Activated CD4-positive, alpha-beta memory T cell treated with anti-CD3 and anti-CD28 coated beads, Interleukin-2, amount 10 ng/mL, durations not matched to agents 7 days and 5 days (primary cell): Measurements from ENCODE around the gene ROGDI. TPM values are rescaled to one million over a fixed set of nuclear protein-coding genes. Genes with fewer than 3 reads are reported as not detected.

Source experiments
- CTCF ChIA-PET: fragments of 350-600 bp; sonication (Branson Sonifier 250); formaldehyde crosslinking; loops from one replicate; lab custom pipeline; 2021; ENCODE audit warnings: antibody characterized with exemption, inconsistent platforms; lab: Charles Lee
- POLR2A ChIA-PET: fragments of 350-600 bp; sonication (Branson Sonifier 250); formaldehyde crosslinking; loops from one replicate; lab custom pipeline; 2021; ENCODE audit warnings: antibody characterized with exemption; lab: Charles Lee
- DNase-seq: peaks from one replicate; pipeline ENCODE4 v3.0.0-alpha.2; 2020
- H3K27ac Mint-ChIP-seq: one replicate; pipeline ENCODE4 v1.8.0; 2021; ENCODE audit warnings: mild to moderate bottlenecking, mixed read lengths
- H3K27me3 Mint-ChIP-seq: one replicate; pipeline ENCODE4 v1.8.0; 2021; ENCODE audit warnings: mixed read lengths
- H3K36me3 Mint-ChIP-seq: one replicate; pipeline ENCODE4 v1.8.0; 2021; ENCODE audit warnings: low read depth, mixed read lengths
- H3K4me1 Mint-ChIP-seq: one replicate; pipeline ENCODE4 v1.8.0; 2021; ENCODE audit warnings: mixed read lengths
- H3K4me3 Mint-ChIP-seq: one replicate; pipeline ENCODE4 v1.8.0; 2021; ENCODE audit warnings: mild to moderate bottlenecking, mixed read lengths
- H3K9me3 Mint-ChIP-seq: one replicate; pipeline ENCODE4 v1.8.0; 2021; ENCODE audit warnings: mixed read lengths
- total RNA-seq, 2 experiments: library from RNA; stranded (reverse); gene quantifications; one replicate each; pipeline ENCODE4 v1.2.3, GENCODE V29; 2021

Gene ROGDI
- total RNA-seq, 2 experiments from 2014 or later = 5.9 to 6.9 TPM

- Mint-ChIP-seq H3K27me3 (no peaks in the 10 kb centered on the region), H3K27ac (no peak overlapping the region), H3K4me1 (no peaks in the 10 kb centered on the region), H3K9me3 (no peaks in the 10 kb centered on the region), H3K4me3 (no peak overlapping the region), H3K36me3 (peaks cover 49% of the 10 kb centered on the region)
- ChIA-PET CTCF (interaction anchor here (0.7 kb wide), 1 partner anchor 19 kb away, joined by 3 read pairs; no protein-coding TSS in a partner anchor), POLR2A (interaction anchor here (1.0 kb wide), 1 partner anchor 8 kb away, joined by 3 read pairs; no protein-coding TSS in a partner anchor)
- DNase-seq = no peak
These were observed 8.8 kb upstream of the ROGDI start for GRCh38 chr16:4811242-4811641.

GRCh38 chr16:4806280-4806679 is 3.8 kb upstream of the ROGDI start:
- ChIA-PET POLR2A (no interaction called here), CTCF (interaction anchor here (0.7 kb wide), 1 partner anchor 40 kb away, joined by 3 read pairs; no protein-coding TSS in a partner anchor)
- Mint-ChIP-seq H3K36me3 (peaks cover 33% of the 10 kb centered on the region), H3K27ac (no peak overlapping the region), H3K9me3 (no peaks in the 10 kb centered on the region), H3K27me3 (no peaks in the 10 kb centered on the region), H3K4me3 (no peak overlapping the region), H3K4me1 (peaks cover 15% of the 10 kb centered on the region)
- no peak for DNase-seq

GRCh38 chr16:4805231-4805630 is 2.8 kb upstream of the ROGDI start:
- no peak for DNase-seq
- ChIA-PET CTCF (no interaction called here), POLR2A (no interaction called here)
- Mint-ChIP-seq H3K4me1 (peaks cover 23% of the 10 kb centered on the region), H3K27ac (no peak overlapping the region), H3K9me3 (no peaks in the 10 kb centered on the region), H3K27me3 (no peaks in the 10 kb centered on the region), H3K4me3 (no peak overlapping the region), H3K36me3 (peaks cover 27% of the 10 kb centered on the region)

GRCh38 chr16:4803898-4804762 is 1.7 kb upstream of the ROGDI start:
- ChIA-PET POLR2A (interaction anchor here (1.2 to 1.5 kb wide), 4 partner anchors 7 to 230 kb away, joined by 3 to 8 read pairs (median 4); partner anchors contain the start of genes ANKS3, DNAAF8 and NAGPA), CTCF (interaction anchor here (1.5 kb wide), 1 partner anchor 187 kb away, joined by 3 read pairs; no protein-coding TSS in a partner anchor)
- H3K4me3 Mint-ChIP-seq = peak overlapping the region; percentile 37

GRCh38 chr16:4803401-4803844 is 990 bp upstream of the ROGDI start:
- no peak for DNase-seq
- no peaks in the 10 kb centered on the region for H3K9me3 Mint-ChIP-seq
- H3K27me3 Mint-ChIP-seq = no peaks in the 10 kb centered on the region
- POLR2A ChIA-PET = interaction anchor here (0.7 to 1.5 kb wide), 8 partner anchors 8 to 231 kb away, joined by 3 to 8 read pairs (median 4); partner anchors contain the start of genes ANKS3, DNAAF8, GLYR1 and MGRN1
- CTCF ChIA-PET = interaction anchor here (1.5 to 1.9 kb wide), 2 partner anchors 69 to 186 kb away, joined by 3 to 8 read pairs; partner anchors contain the start of genes ANKS3 and DNAAF8
- peaks cover 23% of the 10 kb centered on the region for H3K36me3 Mint-ChIP-seq
- peak overlapping the region; percentile 16 for H3K27ac Mint-ChIP-seq
- H3K4me1 Mint-ChIP-seq = peaks cover 23% of the 10 kb centered on the region
- H3K4me3 Mint-ChIP-seq = peak overlapping the region; percentile 79

More at GRCh38 chr16:4803898-4804762, 1.7 kb upstream of the ROGDI start:
- Mint-ChIP-seq H3K4me1 (peaks cover 23% of the 10 kb centered on the region), H3K27ac (no peak overlapping the region), H3K27me3 (no peaks in the 10 kb centered on the region), H3K9me3 (no peaks in the 10 kb centered on the region), H3K36me3 (peaks cover 27% of the 10 kb centered on the region)
- no peak for DNase-seq

- Mint-ChIP-seq H3K27ac (peak overlapping the region; percentile 61), H3K4me3 (peak overlapping the region; percentile 79), H3K9me3 (no peaks in the 10 kb centered on the region), H3K4me1 (peaks cover 23% of the 10 kb centered on the region), H3K27me3 (no peaks in the 10 kb centered on the region), H3K36me3 (peaks cover 22% of the 10 kb centered on the region)
- peak; percentile 89 for DNase-seq
- POLR2A ChIA-PET = interaction anchor here (0.7 to 1.6 kb wide), 13 partner anchors 8 to 264 kb away, joined by 3 to 8 read pairs (median 3); partner anchors contain the start of genes ANKS3, CDIP1, DNAAF8 and GLYR1
- CTCF ChIA-PET = interaction anchor here (0.6 to 1.9 kb wide), 5 partner anchors 39 to 297 kb away, joined by 3 to 9 read pairs (median 4); partner anchors contain the start of genes ANKS3, DNAAF8 and MGRN1
These were observed 340 bp upstream of the ROGDI start for GRCh38 chr16:4802659-4803287.

- H3K4me1 Mint-ChIP-seq = peaks cover 23% of the 10 kb centered on the region
- H3K9me3 Mint-ChIP-seq = no peaks in the 10 kb centered on the region
- H3K27me3 Mint-ChIP-seq = no peaks in the 10 kb centered on the region
- ChIA-PET POLR2A (interaction anchor here (1.3 to 1.7 kb wide), 5 partner anchors 32 to 262 kb away, joined by 3 to 6 read pairs (median 4); partner anchors contain the start of genes CDIP1 and MGRN1), CTCF (interaction anchor here (0.5 to 1.9 kb wide), 3 partner anchors 67 to 177 kb away, joined by 4 to 9 read pairs (median 8); partner anchors contain the start of genes ANKS3, DNAAF8 and MGRN1)
- peak overlapping the region; percentile 61 for H3K27ac Mint-ChIP-seq
- no peak for DNase-seq
- H3K4me3 Mint-ChIP-seq = peak overlapping the region; percentile 76
- H3K36me3 Mint-ChIP-seq = peaks cover 15% of the 10 kb centered on the region
These were observed 1.1 kb downstream of the ROGDI start for GRCh38 chr16:4801051-4801961.

DNA sequence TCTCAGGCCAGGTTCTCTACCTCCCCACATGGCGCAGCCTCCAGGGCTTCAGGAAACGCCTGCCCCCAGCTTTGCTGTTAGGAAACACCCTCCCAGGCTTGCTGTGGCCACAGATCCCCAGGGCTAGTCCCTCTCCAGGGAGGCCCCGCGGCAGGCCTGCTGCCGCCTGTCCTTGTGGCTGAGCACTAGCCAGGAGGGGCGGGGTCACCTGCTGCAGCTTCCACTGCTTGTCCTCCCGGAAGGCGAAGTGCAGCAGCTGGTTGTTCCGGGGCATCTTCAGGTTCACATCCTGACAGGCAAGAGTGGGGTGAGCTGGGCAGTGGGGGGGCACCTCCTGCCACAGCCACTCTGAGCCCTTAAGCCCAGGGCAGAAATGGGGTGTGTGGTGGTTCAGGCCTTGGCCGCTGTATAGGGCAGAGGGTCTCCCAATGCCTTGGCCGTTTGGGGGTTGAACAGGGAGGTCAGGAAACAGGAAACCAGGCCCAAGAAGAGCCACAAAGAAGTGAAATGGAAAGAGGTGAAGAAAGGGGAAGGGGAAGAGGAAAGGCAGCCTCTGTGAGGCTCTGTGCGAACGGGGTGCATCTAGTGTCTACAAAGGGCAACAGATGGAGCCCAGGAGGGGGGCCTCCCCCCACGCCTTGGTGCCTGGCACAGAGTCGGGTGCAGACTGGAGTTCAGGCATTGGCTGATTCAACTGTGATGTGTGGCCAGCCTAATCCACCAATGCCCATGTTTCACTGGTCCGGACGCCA is 2.0 kb downstream of the ROGDI start:
- Mint-ChIP-seq H3K4me1 (peaks cover 23% of the 10 kb centered on the region), H3K27me3 (no peaks in the 10 kb centered on the region), H3K9me3 (no peaks in the 10 kb centered on the region), H3K27ac (peak overlapping the region; percentile 57), H3K36me3 (peaks cover 12% of the 10 kb centered on the region), H3K4me3 (peak overlapping the region; percentile 53)
- DNase-seq = no peak
- ChIA-PET POLR2A (interaction anchor here (1.7 kb wide), 1 partner anchor 31 kb away, joined by 6 read pairs; no protein-coding TSS in a partner anchor), CTCF (no interaction called here)

DNA sequence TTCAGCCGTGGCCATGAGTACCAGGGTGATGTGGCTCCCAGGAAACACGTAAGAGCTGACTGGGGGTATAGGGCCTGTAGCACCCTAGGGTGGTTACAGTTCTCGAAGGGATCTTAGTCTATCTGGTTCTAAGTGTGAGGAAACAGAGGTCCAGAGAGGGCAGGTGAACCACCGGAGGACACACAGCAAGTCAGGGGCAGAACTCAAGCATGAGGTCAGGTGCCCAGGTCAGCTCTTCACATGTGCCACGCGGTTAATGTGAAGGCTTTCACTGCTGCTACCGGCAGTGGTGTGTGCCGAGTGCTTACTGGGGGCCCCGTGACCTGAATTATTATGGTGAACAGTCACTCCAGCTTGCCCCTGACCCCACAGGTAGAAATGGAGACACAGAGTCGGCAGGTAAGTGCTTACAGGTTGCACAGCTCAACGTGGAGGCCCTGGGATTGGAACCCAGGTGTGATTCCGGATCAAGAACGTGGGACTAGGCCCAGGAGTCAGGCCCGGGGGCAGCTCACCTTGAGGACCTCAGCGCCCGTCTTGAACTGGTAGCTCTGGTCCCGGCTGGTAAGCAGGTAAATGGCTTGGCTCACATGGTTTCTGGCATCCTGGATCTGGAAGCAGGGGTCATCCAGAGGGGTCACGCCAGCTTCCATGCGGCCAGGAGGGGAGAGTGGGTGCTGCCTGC is 3.1 kb downstream of the ROGDI start:
- Mint-ChIP-seq H3K27me3 (no peaks in the 10 kb centered on the region), H3K4me1 (peaks cover 23% of the 10 kb centered on the region), H3K4me3 (no peak overlapping the region), H3K9me3 (no peaks in the 10 kb centered on the region), H3K36me3 (peaks cover 3% of the 10 kb centered on the region), H3K27ac (no peak overlapping the region)
- CTCF ChIA-PET = no interaction called here
- POLR2A ChIA-PET = interaction anchor here (0.6 to 1.0 kb wide), 3 partner anchors 16 to 123 kb away, joined by 3 to 5 read pairs (median 4); partner anchors contain the start of gene GLYR1
- DNase-seq = no peak

DNA sequence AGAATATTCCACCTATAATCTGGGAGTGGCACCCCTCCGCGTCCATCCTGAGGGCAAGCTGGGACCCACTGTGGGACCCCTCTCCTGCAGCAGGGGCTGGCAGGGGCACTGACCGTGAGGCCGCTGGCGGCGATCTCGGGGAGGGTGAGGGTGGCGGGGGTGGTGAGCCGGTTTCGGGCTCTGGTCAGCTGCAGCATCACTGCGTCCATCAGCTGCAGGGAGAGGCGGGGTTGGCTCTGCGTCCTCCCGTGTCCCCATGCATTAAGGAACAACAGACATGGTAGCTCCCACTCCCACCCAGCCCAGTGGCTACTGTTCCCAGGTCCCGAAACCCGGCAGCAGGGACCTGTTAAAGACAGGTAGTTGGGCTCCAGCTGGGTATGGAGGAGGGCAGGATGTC is 4.0 kb downstream of the ROGDI start:
- ChIA-PET CTCF (no interaction called here), POLR2A (interaction anchor here (0.9 kb wide), 1 partner anchor 122 kb away, joined by 3 read pairs; no protein-coding TSS in a partner anchor)
- Mint-ChIP-seq H3K27me3 (no peaks in the 10 kb centered on the region), H3K36me3 (no peaks in the 10 kb centered on the region), H3K9me3 (no peaks in the 10 kb centered on the region), H3K4me3 (no peak overlapping the region), H3K4me1 (peaks cover 20% of the 10 kb centered on the region), H3K27ac (no peak overlapping the region)
- no peak for DNase-seq
